ENCODE results near the gene EXD3.

DNA sequence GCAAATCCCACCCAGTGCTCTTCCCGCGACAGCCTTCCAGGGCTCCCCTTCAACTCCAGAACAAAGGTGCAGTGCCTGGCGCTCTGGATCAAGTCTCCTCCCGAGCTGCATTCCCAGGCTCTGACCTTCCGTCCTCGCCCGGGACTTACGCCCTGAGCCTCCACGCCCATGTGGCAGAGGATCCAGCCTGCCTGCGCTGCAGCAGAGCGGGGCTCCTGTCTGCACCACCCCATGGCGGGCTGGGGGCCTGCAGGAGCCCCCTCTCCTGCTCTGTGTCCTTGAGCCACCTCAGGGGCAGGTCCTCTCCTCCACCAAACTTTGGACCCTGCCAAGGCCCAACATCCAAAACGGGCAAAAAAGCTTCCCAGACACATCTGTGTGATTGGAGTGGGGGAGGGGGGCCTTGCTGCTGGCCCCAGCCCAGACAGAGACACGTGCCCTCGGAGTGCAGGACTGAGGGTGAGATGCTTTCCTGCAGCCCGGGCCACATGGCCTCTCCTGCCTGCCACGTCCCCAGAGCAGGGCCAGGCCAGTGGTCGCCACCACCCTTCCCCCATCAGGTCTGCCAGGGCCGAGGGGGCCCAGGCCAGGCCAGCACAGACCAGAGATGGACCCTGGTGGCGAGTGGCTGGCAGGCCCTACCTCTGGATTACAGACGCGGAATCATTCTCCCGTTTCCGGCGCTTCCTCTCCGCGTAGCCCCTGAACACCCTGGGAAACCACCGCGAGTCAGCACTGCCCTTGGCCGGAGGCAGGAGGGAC lies 31.8 kb upstream of the EXD3 start:
- TF ChIP-seq, protein P1, sequence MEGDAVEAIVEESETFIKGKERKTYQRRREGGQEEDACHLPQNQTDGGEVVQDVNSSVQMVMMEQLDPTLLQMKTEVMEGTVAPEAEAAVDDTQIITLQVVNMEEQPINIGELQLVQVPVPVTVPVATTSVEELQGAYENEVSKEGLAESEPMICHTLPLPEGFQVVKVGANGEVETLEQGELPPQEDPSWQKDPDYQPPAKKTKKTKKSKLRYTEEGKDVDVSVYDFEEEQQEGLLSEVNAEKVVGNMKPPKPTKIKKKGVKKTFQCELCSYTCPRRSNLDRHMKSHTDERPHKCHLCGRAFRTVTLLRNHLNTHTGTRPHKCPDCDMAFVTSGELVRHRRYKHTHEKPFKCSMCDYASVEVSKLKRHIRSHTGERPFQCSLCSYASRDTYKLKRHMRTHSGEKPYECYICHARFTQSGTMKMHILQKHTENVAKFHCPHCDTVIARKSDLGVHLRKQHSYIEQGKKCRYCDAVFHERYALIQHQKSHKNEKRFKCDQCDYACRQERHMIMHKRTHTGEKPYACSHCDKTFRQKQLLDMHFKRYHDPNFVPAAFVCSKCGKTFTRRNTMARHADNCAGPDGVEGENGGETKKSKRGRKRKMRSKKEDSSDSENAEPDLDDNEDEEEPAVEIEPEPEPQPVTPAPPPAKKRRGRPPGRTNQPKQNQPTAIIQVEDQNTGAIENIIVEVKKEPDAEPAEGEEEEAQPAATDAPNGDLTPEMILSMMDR (IDR thresholded peaks at IDR 0.05) = no peak
- no peak for TF ChIP-seq POLR2A (IDR thresholded peaks at IDR 0.05)
